GM12864 (cell line): ENCODE measurements around the gene MLLT11.
"Not testable (repeated sequence)": the region's sequence is repeated elsewhere in the genome, so short reads cannot be mapped to it uniquely, and the experiment has no call there.

Experiments used
- DNase-seq: peaks from one replicate; pipeline ENCODE4 v3.0.0-alpha.2; 2011; ENCODE audit warnings: low read depth
- H3K4me3 ChIP-seq: 2 replicates; pipeline ENCODE4 v1.5.1; 2011; ENCODE audit warnings: mild to moderate bottlenecking, low read depth, low read length, control low read depth
- TF ChIP-seq, protein P1 (sequence below): IDR thresholded peaks from 2 replicates; pipeline ENCODE4 v1.5.1; 2011; ENCODE audit warnings: low read depth, mild to moderate bottlenecking, moderate library complexity, low read length, control low read depth, inconsistent platforms; ENCODE audit errors: missing control alignments

MLLT11 gene

DNA sequence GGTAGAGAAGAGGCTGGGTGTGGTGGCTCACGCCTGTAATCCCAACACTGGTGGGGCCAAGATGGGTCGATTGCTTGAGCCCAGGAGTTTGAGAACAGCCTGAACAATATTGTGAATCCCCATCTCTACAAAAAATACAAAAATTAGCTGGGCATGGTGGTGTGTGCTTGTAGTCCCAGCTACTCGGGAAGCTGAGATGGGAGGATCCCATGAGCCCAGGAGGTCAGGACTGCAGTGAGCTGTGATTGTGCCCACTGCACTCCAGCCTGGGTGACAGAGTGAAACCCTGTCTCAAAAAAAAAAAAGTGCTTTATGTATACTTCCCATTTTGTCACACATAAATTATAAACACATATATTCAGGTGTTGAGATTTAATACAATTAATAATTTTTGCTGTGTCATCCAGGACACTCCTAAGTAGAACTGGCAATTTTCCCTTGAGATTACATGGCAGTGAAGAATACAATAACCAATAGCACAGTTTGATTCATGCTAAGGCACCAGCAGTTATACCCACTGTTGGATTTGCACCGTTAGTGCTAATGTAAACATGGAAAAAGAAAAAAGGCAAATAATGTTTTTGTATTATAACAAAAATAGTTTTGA, 25.9 kb downstream of the MLLT11 start:
- TF ChIP-seq, protein P1, sequence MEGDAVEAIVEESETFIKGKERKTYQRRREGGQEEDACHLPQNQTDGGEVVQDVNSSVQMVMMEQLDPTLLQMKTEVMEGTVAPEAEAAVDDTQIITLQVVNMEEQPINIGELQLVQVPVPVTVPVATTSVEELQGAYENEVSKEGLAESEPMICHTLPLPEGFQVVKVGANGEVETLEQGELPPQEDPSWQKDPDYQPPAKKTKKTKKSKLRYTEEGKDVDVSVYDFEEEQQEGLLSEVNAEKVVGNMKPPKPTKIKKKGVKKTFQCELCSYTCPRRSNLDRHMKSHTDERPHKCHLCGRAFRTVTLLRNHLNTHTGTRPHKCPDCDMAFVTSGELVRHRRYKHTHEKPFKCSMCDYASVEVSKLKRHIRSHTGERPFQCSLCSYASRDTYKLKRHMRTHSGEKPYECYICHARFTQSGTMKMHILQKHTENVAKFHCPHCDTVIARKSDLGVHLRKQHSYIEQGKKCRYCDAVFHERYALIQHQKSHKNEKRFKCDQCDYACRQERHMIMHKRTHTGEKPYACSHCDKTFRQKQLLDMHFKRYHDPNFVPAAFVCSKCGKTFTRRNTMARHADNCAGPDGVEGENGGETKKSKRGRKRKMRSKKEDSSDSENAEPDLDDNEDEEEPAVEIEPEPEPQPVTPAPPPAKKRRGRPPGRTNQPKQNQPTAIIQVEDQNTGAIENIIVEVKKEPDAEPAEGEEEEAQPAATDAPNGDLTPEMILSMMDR, result no peak
- H3K4me3 ChIP-seq, result no peak overlapping the region
- no peak for DNase-seq

DNA sequence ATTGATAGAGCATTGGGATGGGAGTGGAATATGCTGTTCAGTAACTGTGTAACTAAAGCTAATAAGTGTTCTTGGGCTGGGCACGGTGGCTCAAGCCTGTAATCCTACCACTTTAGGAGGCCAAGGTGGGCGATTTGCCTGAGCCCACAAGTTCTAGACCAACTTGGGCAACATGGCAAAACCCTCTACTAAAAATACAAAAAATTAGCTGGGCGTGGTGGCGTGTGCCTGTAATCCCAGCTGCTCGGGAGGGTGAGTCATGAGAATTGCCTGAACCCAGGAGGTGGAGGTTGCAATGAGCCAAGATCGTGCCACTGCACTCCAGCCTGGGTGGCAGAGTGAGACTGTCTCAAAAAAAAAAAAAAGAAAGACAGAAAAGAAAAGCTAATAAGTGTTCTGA, 37.2 kb downstream of the MLLT11 start:
- DNase-seq, result not testable (repeated sequence)

DNA sequence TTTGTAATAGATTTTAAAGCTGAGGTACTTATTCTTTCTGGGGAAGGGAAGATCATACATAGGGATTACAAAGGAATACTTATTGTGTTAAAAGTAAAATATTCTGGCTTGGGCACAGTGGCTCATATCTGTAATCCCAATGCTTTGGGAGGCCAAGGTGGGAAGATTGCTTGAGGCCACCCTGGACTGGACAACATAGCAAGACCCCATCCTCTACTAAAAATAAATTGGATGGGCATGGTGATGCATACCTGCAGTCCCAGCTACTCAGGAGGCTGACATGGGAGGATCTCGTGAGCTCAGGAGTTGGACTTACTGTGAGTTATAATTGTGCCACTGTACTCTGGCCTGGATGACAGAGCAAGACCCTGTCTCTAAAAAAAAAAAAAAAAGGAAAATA, 37.9 kb downstream of the MLLT11 start:
- no peak for DNase-seq
- TF ChIP-seq, protein P1, result no peak
- H3K4me3 ChIP-seq, result no peak overlapping the region

More for the DNA sequence above, 37.2 kb downstream of the MLLT11 start:
- not testable (repeated sequence) for H3K4me3 ChIP-seq

DNA sequence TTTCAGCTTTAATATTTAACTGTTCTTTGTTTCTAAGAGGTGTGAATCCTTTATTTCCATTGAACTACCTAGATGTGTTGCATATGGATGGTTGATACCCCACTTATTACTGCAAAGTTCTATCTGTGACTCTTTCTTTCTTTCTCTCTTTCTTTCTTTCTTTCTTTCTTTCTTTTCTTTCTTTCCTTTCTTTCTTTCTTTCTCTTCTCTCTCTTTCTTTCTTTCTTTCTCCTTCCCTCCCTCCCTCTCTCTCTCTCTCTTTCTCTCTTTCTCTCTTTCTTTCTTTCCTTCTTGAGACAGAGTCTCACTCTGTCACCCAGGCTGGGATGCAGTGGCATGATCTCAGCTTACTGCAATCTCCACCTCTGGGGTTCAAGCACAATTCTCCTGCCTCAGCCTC, 44.4 kb downstream of the MLLT11 start:
- TF ChIP-seq, protein P1, result no peak
- no peak overlapping the region for H3K4me3 ChIP-seq
- no peak for DNase-seq

DNA sequence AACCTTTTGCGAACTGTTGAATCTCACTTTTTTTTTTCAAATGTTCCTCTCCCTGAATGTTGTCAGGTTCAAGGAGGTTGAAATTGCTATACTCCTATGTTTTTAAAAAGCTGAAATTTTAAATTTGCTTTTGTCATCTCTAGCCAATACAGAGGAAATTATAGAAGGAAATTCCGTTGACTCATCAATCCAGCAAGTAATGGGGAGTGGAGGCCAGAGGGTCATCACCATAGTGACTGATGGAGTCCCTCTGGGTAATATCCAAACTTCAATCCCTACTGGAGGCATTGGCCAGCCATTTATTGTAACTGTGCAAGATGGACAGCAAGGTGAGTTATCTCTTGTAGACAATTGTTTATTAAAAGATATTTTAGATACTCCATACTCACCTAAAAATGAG, 46.7 kb downstream of the MLLT11 start:
- DNase-seq, result no peak

DNA sequence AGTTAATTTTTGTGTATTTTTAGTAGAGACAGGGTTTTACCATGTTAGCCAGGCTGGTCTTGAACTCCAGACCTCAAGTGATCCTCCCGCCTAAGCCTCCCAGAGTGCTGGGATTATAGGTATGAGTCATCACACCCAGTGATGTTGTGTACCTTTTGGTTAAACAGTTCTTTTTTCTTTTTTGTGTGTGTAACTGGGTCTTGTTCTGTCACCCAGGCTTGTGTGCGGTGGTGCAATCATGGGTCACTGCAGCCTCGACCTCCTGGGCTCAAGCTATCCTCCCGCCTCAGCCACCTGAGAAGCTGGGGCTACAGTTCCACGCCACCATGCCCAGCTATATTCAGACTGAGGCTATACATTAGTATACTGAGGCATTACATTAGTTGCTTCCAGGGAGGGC, 48.1 kb downstream of the MLLT11 start:
- DNase-seq, result no peak
- H3K4me3 ChIP-seq, result no peak overlapping the region
- TF ChIP-seq, protein P1, result no peak

More for the DNA sequence above, 46.7 kb downstream of the MLLT11 start:
- TF ChIP-seq, protein P1, result no peak
- no peak overlapping the region for H3K4me3 ChIP-seq

DNA sequence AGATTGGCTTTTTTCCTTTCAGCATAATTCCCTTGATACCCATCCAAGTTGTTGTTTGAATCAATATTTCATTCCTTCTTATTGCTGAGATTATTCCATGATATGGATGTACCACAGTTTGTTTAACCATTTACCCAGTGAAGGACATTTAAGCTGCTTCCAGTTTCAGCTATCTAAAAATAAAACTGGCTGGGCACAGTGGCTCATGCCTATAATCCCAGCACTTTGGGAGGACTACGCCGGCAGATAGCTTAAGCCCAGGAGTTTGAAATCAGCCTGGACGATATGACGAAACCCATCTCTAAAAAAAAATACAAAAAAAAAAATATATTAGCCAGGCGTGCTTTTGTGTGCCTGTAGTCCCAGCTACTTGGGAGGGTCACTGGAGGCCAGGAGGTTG, 53.7 kb downstream of the MLLT11 start:
- no peak for DNase-seq
- no peak overlapping the region for H3K4me3 ChIP-seq
- TF ChIP-seq, protein P1, result no peak
